ENCODE data around the gene TMEM39B.
A peak's percentile ranks its signal among the peaks of the same experiment; 100 is the strongest.
"Not testable (repeated sequence)": the region's sequence is repeated elsewhere in the genome, so short reads cannot be mapped to it uniquely, and the experiment has no call there.

Gene TMEM39B

DNA sequence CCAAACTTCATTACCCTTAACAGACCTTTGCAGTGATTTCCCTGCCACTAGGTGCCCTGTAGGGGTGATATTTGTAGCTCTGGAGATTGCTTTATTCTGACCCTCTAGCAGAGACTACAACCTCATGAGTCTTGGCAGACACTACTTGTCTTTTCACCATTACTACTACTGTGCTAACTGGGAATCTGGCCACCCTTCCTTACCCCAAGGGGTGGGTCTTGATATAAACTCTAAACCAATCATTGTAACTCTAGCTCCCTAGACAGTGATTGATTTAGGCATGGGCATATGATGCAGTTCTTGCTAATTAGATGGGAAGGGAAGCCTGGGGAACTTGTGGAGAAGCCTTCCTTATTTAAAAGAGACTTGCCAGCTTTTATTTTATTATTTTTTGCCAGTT lies 39.0 kb downstream of the TMEM39B start:
- no peak for DNase-seq

DNA sequence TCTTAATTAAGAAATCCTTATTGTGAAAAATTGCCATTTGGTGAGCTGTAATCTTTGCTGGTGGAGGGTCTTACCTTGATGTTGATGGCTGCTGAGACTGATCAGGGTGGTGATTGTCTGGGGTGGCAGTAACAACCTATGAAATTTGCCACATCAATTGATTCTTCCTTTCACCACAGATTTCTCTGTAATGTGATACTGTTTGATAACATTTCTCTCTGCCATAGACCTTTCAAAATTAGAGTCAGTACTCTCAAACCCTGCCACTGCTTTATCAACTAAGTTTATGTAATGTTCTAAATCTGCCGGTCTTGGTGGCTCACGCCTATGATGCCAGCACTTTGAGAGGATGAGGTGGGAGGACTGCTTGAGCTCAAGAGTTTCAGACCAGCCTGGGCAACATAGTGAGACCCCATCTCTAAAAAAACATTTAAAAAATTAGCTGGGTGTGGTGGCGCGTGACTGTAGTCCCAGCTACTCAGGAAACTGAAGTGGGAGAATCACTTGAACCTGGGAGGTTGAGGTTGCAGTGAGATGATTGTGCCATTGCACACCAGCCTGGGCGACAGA lies 40.2 kb downstream of the TMEM39B start:
- DNase-seq, result no peak

DNA sequence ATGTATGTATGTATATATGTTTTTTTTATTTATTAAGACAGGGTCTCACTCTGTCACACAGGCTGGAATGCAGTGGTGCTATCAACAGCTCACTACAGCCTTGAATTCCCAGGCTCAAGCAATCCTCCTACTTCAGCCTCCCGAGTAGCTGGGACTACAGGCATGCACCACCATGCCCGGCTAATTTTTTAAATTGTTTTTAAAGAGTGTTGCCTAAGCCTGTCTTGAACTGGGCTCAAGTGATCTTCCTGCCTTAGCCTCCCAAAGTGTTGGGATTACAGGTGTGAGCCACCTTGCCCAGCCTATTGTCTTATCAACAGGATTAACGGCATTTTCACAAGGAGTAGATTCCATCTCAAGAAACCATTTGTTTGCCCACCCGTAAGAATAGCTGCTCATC lies 40.7 kb downstream of the TMEM39B start:
- not testable (repeated sequence) for DNase-seq

DNA sequence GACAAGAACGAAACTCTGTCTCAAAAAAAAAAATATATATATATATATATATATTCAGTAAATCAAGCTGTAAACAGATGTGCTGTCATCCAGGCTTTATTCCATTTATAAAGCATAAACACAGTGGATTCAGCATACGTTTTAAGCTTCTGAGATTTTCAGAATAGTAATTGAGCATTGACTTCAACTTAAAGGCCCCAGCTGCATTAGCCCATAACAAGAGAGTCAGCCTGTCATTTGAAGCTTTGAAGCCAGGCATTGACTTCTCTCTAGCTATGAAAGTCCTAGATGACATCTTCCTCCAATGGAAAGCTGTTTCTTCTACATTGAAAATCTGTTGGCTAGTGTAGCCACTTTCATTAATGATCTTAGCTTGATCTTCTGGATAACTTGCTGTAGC lies 41.7 kb downstream of the TMEM39B start:
- no peak for DNase-seq

DNA sequence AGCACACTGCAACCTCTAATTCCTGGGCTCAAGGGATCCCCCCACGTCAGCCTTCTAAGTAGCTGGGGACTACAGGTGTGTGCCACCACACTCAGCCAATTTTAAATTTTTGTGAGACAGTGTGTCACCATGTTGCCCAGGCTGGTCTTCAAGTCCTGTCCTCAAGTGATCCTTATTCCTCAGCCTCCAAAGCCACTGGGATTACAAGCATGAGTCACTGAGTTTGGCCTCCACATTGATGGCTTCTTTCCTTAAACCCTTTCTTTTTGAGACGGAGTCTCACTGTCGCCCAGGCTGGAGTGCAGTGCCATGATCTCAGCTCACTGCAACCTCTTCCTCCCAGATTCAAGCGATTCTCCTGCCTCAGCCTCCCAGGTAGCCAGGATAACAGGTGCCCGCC lies 42.8 kb downstream of the TMEM39B start:
- no peak for DNase-seq

DNA sequence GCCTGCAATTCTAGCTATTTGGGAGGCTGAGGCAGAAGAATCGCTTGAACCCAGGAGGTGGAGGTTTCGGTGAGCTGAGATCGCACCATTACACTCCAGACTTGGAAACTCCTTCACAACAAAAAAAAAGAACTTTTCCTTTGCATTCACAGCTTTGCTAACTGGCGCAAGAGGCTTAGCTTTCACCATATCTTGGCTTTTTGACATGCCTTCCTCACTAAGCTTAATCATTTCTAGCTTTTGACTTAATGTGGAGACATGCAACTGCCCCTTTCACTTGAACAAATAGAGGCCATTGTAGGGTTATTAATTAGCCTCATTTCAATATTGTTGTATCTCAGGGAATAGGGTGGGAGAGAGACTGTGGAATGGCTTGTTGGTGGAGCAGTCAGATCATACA lies 43.8 kb downstream of the TMEM39B start:
- DNase-seq, result no peak

DNA sequence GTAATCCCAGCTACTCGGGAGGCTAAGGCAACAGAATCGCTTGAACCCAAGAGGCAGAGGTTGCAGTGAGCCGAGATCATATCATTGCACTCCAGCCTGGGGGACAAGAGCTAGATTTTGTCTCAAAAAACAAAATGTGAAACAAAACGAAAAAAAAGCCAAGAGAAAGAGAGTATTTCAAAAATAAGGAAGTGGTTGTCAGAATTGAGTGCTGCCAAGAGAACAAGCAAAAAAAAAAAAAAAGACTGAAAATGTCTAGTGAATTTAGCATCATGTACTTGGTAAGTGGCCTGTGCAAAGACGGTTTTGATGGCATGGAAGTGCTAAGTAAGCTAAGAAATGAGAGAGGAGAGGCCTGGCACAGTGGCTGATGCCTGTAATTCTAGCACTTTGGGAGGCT lies 49.4 kb downstream of the TMEM39B start:
- DNase-seq, result no peak

DNA sequence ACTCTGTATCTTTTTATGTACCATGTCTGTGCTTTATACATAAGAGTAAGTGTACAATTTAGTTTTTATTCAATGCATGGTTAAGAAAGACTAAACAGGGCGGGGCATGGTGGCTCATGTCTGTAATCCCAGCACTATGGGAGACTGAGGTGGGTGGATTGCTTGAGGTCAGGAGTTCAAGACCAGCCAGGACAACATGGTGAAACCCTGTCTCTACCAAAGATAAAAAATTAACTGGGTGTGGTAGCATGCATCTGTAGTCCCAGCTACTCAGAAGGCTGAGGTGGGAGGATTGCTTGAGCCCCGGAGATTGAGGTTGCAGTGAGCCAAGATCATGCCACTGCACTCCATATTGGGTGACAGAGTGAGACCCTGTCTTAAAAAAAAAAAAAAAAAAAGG lies 50.6 kb downstream of the TMEM39B start:
- not testable (repeated sequence) for DNase-seq

DNA sequence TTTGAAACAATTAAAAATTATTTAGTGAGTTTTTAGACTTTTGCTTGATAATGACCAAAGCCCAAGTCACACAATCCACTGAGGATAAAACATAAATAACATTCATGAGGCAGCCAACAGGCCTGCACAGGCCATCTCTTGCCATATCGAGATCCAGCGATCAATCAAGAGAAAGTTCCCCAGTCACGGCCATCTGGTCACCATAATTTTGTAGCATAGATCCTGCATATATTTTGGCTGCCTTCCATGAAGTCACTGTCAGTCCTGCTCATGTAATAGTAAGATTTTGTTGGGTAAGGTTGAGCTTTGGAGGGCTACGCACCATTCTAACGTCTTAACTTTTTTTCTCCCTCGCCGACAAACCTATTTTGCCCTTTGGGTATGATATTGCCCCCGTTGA lies 52.6 kb downstream of the TMEM39B start:
- DNase-seq, result no peak

DNA sequence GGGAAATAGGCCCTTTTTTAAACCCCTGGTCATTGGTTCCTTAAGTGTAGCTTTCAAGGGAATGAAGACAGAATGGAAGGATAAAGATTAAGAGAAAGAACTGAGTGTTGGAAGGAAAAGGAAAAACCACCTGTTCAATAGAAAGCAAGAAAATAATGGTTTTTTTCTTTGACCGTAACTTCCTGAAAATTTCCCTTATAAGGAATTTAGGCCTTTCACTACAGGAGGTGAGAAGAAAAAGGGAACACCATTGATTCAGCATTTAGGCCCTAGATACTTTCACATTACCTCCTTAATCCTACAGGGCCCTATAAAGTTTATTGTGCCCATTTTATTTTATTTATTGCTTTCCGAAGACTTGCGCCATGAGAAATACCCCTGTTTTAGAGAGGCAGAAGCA lies 54.0 kb downstream of the TMEM39B start:
- no peak for DNase-seq

DNA sequence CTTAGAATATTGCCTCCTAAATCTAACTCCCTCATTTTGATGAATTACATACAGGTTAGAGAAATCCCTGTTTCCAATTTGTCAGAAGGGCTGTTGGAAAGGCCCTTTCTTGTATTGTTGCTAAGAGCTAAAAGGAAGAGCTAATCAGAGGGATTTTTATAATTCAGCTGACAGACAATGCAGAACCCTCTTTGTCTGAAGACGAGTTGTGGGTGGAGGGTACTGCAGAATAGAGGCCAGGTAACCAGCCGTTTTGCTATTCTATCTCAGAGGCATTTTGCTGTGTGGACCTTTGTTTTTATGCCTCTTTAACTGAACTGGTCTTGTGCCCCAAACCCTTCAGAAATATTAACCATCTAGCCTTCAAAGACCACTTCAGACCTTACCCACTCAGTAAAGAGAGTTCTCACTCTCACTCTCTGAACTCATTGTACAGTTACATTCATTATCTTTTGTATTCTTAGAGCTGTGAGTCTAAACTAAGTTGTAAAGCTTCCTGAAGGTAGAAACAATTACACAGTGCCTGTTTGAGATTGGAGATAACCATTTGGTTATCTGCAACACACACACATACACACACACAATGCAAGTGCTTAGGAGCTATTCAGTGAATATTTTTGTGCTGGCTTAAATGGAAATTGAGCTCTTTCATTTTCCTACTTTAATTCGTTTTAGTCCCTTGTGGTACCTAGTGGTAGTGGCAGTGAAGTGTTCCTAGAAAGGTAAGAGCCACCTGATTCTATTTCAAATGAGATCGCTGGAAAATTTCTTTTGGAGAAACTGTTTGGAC lies 54.9 kb downstream of the TMEM39B start:
- DNase-seq, result no peak

DNA sequence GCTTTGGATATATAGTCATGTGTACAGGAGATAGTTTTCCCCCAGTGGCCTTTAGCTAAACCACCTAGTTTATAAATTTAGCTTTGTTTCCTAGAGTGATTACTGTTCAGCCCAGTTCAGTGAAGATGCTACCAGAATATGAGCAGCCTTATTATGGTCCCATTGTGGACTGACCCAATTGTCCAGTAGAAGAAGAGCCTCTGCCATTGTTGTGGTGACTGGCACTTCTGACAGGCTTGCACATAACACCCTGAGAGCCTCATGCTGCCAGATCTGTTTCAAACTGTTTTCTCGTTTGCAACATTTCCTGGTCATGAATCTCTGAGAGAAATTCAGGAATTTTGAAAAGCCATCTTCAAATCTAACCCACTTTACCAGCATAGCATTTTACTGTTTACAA lies 55.7 kb downstream of the TMEM39B start:
- peak in 13 of 51 donors; percentile 0 to 38 (median 14) for DNase-seq

DNA sequence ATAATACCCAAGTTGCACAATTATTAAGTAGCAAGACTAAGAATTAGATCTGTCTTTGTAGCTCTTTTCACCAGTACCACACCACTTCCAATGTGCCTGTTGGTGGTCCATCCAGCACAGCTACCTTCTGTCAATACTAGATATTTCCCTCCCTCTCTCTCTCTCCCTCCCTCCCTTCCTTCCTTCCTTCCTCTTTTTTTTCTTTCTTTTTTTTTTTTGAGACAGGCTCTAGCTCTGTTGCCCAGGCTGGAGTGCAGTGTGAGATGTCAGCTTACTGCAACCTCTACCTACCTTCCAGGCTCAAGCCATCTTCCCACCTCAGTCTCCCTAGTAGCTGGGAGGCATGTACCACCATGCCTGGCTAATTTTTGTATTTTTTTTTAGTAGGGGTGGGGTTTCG lies 56.2 kb downstream of the TMEM39B start:
- DNase-seq, result no peak

DNA sequence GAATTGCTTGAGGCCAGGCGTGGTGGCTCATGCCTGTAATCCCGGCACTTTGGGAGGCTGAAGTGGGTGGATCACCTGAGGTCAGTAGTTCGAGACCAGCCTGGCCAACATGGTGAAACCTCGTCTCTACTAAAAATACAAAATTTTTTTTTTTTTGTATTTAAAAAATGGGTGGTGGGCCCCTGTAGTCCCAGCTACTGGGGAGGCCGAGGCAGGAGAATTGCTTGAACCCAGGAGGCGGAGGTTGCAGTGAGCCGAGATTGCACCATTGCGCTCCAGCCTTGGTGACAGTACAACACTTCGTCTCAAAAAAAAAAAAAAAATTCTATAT lies 61.2 kb downstream of the TMEM39B start:
- not testable (repeated sequence) for DNase-seq

DNA sequence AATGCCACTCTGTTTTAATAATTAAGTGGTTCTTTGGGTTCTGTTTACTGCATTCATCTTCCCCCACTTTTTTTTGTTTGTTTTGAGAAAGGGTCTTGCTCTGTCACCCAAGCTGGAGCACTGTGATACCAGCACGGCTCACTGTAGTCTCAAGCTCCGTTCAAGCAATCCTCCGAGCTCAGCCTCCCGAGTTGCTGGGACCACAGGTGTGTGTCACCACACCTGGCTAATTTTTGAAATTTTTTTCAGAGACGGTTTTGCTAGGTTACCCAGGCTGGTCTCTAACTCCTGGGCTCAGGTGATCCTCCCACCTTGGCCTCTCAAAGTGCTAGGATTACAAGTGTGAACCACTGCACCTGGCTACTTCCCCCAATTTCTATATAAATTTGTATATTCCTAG lies 64.4 kb downstream of the TMEM39B start:
- DNase-seq, result no peak

DNA sequence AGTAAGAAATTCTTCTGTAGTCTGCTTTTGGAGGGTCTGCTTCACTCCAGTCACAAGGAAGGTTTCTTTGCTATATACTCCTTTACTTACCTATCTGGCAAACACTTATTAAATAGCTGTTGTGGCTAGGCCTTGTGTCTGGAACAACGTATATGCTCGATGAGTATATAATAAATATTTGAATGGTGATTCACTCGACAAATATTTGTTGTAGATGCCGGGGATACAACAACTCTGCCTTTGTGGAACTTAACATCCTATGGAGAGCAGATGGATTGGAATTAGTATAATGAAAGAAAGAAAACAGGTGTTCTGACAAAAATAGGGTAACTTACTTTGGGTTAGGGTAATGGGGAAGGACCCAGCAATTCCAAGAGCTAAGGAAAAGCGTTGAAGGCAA lies 66.2 kb downstream of the TMEM39B start:
- DNase-seq, result no peak

DNA sequence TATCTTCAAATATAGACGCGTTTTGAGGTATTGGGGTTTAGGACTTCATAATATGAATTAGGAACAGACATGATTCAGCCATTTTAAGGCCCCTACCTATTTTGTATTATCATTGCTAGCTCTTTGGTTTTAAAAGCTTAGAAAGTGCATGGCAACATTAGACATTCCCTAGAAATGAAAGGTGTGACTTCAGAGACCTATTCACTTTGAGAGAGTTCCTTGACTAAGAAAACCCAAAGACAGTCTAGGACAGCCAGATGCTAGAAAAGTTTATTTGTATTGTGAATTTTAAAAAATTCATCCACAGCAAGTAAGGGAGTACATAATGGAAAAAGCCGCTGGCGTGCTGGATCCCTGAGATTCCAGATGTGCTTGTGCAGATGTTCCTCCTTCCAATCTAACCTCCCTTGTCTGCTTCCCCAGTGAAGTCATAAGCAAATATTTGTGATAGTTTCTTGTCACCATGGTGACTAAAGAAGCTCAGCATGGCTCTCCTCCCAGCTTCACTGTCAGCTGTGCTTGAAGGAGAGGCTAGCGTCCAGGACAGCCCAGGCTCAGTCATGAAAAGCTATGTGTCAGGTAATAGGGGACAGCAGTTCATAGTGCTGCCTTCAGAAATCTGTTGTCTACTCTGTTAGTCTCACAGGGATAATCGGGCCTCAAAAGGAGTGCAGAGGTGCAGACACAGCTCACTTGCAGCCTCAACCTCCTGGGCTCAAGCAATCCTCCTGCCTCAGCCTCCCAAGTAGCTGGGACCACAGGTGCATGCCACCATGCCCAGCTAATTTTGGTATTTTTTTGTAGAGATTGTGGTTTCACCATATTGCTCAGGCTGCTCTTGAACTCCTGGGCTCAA lies 69.9 kb downstream of the TMEM39B start:
- DNase-seq, result peak in 14 of 51 donors; percentile 2 to 34 (median 8)

DNA sequence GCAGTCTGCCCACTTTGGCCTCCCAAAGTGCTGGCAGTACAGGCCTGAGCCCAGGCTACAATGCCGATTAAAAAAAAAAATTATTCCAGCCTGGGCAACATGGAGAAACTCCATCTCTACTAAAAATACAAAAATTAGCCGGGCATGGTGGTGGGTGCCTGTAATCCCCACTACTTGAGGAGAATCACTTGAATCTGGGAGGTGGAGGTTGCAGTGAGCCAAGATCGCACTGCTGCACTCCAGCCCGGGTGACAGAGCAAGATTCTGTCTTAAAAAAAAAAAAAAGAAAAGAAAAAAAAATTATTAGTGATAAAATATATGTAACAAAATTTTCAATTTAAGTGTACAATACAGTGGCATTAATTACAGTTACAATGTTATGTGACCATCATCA lies 70.6 kb downstream of the TMEM39B start:
- DNase-seq, result not testable (repeated sequence)

DNA sequence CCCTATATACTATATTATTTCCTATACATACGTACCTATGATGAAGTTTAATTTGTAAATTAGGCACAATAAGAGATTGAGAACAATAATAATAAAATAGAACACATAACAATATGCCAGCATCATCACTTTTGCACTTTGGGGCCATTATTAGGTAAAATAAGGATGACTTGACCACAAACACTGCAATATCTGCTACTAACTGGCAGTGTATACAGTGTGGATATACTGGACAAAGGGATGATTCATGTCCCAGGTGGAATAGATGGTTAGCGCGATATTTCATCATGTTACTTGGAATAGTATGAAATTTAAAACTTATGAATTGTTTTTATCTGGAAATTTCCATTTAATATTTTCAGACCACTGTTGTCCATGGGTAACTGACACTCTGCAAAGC lies 71.3 kb downstream of the TMEM39B start:
- DNase-seq, result no peak

DNA sequence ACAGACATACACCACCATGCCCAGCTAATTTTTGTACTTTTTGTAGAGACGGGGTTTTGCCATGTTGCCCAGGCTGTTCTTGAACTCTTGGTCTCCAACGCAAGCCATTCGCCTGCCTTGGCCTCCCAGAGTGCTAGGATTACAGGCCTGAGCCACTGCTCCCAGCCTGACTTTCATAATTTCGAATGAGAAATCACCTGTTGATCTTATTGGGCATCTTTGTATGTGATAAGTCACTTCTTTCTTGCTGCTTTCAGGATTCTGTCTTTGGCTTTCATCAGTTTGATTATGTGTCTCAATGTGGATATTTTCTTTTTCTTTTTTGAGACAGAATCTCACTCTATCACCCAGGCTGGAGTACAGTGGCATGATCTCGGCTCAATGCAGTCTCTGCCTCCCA lies 75.1 kb downstream of the TMEM39B start:
- DNase-seq, result not testable (repeated sequence)

DNA sequence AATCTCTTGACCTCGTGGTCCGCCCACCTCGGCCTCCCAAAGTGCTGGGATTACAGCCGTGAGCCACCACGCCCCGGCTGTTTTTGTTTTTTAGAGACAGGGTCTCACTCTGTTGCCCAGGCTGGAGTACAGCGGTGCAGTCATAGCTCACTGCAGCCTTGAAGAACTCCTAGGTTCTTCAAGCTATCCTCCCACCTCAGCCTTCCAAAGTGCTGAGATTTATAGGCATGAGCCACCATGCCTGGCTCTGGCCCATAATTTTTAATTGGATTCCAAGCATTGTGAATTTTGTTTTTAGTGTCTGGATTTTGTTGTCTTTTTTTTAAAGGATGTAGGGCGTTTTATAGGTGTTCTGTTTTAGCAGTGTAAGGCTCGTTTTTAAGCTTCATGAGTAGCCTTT lies 78.1 kb downstream of the TMEM39B start:
- DNase-seq, result no peak

DNA sequence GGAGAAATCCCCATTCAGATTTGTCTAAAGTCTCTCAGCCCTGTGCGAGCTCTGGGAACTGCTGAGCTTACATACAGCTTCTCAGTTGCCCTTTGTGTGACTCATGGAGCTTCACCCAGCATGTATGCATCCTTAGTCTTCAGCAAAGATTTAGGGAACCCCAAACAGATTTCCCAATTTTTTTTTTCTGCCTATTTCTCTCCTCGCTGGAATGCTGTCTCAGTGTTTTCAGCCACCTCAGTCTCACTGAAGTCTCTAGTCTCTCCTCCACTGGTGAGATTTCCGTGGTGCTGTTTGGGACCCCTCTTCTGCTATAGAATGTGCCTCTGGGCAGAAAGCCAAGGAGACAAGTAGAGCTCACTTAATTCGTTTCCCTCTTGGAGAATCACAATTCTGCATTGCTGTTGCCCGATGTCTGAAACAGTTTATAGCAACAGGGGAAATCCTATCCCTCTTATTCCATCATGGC lies 78.6 kb downstream of the TMEM39B start:
- DNase-seq, result no peak

Measured in hypothalamus (tissue), 51 donors.